ENCODE measurements around the gene PSMA5.

The PSMA5 gene

DNA sequence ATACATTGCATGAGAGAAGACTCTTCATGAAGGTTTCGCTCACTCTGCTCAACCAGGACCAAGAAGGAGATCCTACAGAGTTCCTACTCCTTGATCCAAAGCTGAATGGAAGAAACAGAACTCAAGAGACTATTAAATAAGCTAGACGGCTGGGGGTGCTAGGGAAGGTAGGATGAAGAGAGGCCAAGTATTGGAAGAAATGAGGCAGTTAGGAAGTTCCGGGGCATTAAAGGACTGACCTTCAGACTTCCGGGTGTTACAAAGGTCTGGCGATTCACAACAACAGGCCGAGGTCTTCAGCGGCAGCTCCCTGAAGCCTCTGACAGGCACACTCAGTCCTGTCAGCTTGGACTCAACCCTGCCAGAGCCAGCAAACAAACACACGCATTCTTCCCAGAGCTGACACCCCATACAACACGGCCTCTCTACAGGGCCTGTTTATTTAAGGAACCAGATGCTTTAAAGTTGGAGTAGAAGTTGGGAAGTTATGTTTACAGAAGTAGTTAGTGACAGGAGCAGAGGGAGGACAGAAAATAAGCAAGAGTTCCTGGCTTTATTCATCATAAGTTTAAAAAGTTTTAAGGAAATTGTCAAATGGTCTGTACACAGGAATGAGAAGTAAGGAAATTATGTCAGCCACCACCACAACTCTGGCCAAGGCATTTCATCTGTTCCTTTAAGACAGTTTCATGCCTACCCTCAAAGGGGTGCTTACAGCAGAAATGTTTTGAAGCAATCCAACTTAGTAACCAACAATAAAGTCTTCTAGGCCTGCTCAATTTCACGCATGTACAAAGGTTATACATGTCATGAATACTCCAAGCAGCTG lies 33.2 kb downstream of the PSMA5 start (continued):
- TF ChIP-seq, protein P1, sequence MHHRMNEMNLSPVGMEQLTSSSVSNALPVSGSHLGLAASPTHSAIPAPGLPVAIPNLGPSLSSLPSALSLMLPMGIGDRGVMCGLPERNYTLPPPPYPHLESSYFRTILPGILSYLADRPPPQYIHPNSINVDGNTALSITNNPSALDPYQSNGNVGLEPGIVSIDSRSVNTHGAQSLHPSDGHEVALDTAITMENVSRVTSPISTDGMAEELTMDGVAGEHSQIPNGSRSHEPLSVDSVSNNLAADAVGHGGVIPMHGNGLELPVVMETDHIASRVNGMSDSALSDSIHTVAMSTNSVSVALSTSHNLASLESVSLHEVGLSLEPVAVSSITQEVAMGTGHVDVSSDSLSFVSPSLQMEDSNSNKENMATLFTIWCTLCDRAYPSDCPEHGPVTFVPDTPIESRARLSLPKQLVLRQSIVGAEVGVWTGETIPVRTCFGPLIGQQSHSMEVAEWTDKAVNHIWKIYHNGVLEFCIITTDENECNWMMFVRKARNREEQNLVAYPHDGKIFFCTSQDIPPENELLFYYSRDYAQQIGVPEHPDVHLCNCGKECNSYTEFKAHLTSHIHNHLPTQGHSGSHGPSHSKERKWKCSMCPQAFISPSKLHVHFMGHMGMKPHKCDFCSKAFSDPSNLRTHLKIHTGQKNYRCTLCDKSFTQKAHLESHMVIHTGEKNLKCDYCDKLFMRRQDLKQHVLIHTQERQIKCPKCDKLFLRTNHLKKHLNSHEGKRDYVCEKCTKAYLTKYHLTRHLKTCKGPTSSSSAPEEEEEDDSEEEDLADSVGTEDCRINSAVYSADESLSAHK (tag by site-specific recombination; IDR thresholded peaks at IDR 0.05), result peak; percentile 84
- TF ChIP-seq ZNF335 (tag by site-specific recombination; conservative IDR thresholded peaks at IDR 0.05) (peak; percentile 57), ZBTB20 (tag by site-specific recombination; IDR thresholded peaks at IDR 0.05) (peak; percentile 68), KLF16 (tag by site-specific recombination; IDR thresholded peaks at IDR 0.05) (no peak), SCRT2 (tag by site-specific recombination; IDR thresholded peaks at IDR 0.05) (no peak), ZNF571 (tag by site-specific recombination; IDR thresholded peaks at IDR 0.05) (no peak), ZNF366 (tag by site-specific recombination; conservative IDR thresholded peaks at IDR 0.05) (no peak), IKZF3 (tag by site-specific recombination; IDR thresholded peaks at IDR 0.05) (0 out of 2 replicates have a peak, but pooled peaks have one; percentile 14), ZNF174 (tag by site-specific recombination; IDR thresholded peaks at IDR 0.05) (no peak), ZNF558 (tag by site-specific recombination; IDR thresholded peaks at IDR 0.05) (no peak), ZNF529 (tag by site-specific recombination; IDR thresholded peaks at IDR 0.05; ENCODE audit: insufficient replicate concordance) (no peak), ZNF600 (tag by site-specific recombination; IDR thresholded peaks at IDR 0.05) (peak; percentile 50; the same call in 1 of the 2 replicates)
- TF ChIP-seq, protein P2, sequence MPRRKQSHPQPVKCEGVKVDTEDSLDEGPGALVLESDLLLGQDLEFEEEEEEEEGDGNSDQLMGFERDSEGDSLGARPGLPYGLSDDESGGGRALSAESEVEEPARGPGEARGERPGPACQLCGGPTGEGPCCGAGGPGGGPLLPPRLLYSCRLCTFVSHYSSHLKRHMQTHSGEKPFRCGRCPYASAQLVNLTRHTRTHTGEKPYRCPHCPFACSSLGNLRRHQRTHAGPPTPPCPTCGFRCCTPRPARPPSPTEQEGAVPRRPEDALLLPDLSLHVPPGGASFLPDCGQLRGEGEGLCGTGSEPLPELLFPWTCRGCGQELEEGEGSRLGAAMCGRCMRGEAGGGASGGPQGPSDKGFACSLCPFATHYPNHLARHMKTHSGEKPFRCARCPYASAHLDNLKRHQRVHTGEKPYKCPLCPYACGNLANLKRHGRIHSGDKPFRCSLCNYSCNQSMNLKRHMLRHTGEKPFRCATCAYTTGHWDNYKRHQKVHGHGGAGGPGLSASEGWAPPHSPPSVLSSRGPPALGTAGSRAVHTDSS (tag by site-specific recombination; IDR thresholded peaks at IDR 0.05), result no peak
- TF ChIP-seq, protein P3, sequence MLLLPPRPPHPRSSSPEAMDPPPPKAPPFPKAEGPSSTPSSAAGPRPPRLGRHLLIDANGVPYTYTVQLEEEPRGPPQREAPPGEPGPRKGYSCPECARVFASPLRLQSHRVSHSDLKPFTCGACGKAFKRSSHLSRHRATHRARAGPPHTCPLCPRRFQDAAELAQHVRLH (tag by site-specific recombination; IDR thresholded peaks at IDR 0.05), result no peak
- TF ChIP-seq, protein P4, sequence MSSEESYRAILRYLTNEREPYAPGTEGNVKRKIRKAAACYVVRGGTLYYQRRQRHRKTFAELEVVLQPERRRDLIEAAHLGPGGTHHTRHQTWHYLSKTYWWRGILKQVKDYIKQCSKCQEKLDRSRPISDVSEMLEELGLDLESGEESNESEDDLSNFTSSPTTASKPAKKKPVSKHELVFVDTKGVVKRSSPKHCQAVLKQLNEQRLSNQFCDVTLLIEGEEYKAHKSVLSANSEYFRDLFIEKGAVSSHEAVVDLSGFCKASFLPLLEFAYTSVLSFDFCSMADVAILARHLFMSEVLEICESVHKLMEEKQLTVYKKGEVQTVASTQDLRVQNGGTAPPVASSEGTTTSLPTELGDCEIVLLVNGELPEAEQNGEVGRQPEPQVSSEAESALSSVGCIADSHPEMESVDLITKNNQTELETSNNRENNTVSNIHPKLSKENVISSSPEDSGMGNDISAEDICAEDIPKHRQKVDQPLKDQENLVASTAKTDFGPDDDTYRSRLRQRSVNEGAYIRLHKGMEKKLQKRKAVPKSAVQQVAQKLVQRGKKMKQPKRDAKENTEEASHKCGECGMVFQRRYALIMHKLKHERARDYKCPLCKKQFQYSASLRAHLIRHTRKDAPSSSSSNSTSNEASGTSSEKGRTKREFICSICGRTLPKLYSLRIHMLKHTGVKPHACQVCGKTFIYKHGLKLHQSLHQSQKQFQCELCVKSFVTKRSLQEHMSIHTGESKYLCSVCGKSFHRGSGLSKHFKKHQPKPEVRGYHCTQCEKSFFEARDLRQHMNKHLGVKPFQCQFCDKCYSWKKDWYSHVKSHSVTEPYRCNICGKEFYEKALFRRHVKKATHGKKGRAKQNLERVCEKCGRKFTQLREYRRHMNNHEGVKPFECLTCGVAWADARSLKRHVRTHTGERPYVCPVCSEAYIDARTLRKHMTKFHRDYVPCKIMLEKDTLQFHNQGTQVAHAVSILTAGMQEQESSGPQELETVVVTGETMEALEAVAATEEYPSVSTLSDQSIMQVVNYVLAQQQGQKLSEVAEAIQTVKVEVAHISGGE (tag by site-specific recombination; conservative IDR thresholded peaks at IDR 0.05; ENCODE audit: low read depth), result 0 out of 2 replicates have a peak, but pooled peaks have one; percentile 25

DNA sequence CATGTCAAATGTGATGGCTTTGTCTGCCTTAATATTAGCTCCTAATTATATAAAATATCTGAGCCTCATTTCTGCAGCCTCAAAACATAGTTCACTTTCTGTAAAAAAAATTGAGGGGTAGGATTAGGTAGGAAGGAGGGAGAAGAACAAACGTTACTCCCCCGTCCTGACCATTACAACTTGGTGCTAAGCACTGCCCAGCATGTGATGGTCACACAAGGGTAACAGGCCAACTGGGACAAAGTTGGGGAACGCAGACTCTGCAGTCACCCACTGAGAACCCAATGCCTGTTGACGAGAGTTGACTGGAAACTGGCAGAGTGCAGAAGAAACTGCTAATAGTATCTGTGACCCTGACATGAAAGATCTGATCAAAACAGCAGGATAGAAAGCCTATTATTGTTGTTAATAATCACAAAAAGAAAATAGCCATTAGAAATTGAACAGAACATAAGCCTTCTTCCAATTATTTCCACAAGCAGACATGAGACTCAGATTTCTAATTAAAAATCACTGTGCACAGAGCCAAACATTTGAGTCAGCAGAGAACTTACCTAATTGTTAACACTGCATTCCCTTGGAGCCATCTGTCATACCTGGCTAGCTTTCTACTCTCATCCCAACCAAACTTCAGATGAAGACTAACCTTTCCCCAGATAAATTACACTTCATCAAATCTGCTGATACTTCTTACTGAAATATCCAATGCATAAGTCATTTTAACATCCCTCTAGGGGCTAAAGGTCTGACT lies 34.0 kb downstream of the PSMA5 start:
- ChIA-PET CTCF (interaction anchor here (0.6 to 4.7 kb wide), 4 partner anchors 7 to 115 kb away, joined by 3 to 23 read pairs (median 6); no protein-coding TSS in a partner anchor), POLR2A (interaction anchor here (2.1 kb wide), 1 partner anchor 9 kb away, joined by 5 read pairs; no protein-coding TSS in a partner anchor)
- H3K4me1 ChIP-seq (ENCODE audit: control insufficient read depth, insufficient read depth, low read length), result peaks cover 16% of the 10 kb centered on the region
- H3K27ac ChIP-seq (ENCODE audit: extremely low read depth, low read depth, low read length), result no peak overlapping the region
- no peaks in the 10 kb centered on the region for H3K9me3 ChIP-seq (ENCODE audit: control insufficient read depth, insufficient read depth, low read depth, low read length)
- peaks cover 0 to 4% of the 10 kb centered on the region in 2 experiments; a peak in 1 of 3 replicates for H3K36me3 ChIP-seq (ENCODE audit: control insufficient read depth in 2 of 2, insufficient read depth in 1 of 2, low read length in 2 of 2)
- H3K4me3 ChIP-seq (ENCODE audit: low read depth, low read length), result no peak overlapping the region; the same call in 1 of the 2 replicates
- TF ChIP-seq, protein P5, sequence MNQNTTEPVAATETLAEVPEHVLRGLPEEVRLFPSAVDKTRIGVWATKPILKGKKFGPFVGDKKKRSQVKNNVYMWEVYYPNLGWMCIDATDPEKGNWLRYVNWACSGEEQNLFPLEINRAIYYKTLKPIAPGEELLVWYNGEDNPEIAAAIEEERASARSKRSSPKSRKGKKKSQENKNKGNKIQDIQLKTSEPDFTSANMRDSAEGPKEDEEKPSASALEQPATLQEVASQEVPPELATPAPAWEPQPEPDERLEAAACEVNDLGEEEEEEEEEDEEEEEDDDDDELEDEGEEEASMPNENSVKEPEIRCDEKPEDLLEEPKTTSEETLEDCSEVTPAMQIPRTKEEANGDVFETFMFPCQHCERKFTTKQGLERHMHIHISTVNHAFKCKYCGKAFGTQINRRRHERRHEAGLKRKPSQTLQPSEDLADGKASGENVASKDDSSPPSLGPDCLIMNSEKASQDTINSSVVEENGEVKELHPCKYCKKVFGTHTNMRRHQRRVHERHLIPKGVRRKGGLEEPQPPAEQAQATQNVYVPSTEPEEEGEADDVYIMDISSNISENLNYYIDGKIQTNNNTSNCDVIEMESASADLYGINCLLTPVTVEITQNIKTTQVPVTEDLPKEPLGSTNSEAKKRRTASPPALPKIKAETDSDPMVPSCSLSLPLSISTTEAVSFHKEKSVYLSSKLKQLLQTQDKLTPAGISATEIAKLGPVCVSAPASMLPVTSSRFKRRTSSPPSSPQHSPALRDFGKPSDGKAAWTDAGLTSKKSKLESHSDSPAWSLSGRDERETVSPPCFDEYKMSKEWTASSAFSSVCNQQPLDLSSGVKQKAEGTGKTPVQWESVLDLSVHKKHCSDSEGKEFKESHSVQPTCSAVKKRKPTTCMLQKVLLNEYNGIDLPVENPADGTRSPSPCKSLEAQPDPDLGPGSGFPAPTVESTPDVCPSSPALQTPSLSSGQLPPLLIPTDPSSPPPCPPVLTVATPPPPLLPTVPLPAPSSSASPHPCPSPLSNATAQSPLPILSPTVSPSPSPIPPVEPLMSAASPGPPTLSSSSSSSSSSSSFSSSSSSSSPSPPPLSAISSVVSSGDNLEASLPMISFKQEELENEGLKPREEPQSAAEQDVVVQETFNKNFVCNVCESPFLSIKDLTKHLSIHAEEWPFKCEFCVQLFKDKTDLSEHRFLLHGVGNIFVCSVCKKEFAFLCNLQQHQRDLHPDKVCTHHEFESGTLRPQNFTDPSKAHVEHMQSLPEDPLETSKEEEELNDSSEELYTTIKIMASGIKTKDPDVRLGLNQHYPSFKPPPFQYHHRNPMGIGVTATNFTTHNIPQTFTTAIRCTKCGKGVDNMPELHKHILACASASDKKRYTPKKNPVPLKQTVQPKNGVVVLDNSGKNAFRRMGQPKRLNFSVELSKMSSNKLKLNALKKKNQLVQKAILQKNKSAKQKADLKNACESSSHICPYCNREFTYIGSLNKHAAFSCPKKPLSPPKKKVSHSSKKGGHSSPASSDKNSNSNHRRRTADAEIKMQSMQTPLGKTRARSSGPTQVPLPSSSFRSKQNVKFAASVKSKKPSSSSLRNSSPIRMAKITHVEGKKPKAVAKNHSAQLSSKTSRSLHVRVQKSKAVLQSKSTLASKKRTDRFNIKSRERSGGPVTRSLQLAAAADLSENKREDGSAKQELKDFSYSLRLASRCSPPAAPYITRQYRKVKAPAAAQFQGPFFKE (tag by site-specific recombination; IDR thresholded peaks at IDR 0.05; ENCODE audit: borderline replicate concordance), result no peak
- TF ChIP-seq ZFP69B (tag by site-specific recombination; IDR thresholded peaks at IDR 0.05) (no peak), ZNF501 (tag by site-specific recombination; IDR thresholded peaks at IDR 0.05) (no peak), HOXD13 (CRISPR knock-in tag; IDR thresholded peaks at IDR 0.05; ENCODE audit: borderline replicate concordance) (no peak), ZNF266 (tag by site-specific recombination; IDR thresholded peaks at IDR 0.05; ENCODE audit: low read depth) (no peak), ZNF175 (tag by site-specific recombination; IDR thresholded peaks at IDR 0.05) (no peak)

All from HEK293 (cell line).